CD4-positive, alpha-beta T cell treated with Interleukin-15 for 1 hour (primary cell): ENCODE measurements around the gene PYGB.

Experiments used
- DNase-seq: peaks from one replicate; pipeline ENCODE4 v3.0.0-alpha.2; 2020

PYGB gene

DNA sequence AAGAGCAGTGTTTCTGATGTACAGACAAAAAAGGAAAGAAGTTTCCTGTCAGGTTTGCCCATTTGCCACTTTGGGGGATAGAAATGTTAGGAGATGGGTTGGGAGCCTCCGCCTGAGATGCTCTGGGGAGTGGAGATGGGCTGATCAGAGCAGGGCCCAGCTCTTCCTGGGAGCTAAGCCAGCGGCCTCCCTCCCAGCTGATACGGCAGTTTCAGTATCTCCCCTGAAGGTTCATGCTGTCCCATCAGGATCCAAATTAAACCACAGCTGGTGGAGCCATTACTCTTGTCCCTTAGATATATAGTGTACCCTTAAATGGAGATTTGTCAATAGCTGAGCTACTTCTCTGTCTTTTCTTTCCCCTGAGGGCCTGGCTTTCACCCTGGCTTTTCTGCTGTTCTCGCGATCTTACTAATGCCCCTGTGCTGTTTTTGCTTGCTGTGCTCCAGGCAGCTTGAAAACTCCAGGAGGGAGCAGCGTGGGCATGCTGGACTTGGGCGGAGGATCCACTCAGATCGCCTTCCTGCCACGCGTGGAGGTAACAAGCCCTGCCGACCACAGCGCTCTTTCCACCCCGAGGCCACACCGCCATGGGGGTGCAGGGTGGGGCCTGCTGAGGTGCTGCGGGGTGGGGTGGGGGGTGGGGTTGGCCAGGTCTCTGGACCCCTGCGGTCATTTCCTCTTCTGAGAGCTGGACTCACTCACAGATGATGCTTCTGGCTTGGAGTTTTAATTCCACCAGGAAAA lies 31.5 kb upstream of the PYGB start:
- no peak for DNase-seq

DNA sequence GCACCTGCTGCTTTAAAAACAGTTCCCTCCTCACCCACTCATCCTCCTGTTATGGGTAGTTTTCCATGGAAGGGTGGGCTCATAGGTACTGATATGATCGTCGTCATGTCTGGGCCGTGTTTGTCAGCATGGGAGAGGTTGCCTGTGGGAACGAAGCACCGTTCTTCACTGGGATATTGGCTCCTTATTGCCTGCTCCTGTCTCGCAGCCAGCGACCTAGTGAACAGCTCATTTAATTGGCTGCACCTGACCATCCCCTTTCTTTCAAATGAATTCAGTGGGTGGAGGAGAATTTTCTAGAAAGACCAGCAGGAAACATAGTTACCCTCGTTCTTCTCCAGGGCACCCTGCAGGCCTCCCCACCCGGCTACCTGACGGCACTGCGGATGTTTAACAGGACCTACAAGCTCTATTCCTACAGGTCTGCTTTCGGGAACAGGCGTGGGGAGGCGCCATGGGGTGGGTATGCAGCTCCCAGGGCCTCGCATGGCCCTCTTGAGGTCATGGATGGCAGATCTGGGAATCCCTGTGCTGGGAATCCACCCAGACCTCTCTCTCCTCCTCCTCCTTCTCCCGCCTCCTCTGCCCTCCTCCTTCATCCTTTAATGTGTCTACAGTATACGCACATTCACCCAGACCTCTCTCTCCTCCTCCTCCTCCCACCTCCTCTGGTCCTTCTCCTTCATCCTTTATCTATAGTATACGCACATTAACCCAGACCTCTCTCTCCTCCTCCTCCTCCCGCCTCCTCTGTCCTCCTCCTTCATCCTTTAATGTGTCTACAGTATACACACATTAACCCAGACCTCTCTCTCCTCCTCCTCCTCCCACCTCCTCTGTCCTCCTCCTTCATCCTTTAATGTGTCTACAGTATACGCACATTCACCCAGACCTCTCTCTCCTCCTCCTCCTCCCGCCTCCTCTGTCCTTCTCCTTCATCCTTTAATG lies 30.4 kb upstream of the PYGB start:
- DNase-seq, result no peak

DNA sequence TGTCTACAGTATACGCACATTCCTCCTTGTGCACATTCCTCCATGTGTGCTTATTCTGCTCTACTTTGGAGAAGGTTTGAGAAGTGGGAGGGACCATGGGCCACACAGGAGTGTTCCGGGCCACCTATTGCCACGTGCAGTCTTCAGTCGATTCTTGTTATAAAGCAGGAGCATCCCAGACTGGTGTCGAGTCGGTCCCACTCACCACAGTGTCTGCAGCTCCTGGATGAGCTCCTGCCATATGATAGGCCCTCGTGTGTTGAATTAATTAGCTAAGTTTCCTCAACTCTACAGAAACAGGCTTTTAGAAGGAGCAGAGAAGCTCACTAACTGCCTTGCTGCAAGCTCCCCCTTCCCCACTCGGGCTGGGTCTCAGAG lies 29.8 kb upstream of the PYGB start:
- no peak for DNase-seq

GRCh38 chr20:25218492-25218891 lies 29.4 kb upstream of the PYGB start:
- no peak for DNase-seq

GRCh38 chr20:25219365-25219764 lies 28.5 kb upstream of the PYGB start:
- DNase-seq, result no peak

DNA sequence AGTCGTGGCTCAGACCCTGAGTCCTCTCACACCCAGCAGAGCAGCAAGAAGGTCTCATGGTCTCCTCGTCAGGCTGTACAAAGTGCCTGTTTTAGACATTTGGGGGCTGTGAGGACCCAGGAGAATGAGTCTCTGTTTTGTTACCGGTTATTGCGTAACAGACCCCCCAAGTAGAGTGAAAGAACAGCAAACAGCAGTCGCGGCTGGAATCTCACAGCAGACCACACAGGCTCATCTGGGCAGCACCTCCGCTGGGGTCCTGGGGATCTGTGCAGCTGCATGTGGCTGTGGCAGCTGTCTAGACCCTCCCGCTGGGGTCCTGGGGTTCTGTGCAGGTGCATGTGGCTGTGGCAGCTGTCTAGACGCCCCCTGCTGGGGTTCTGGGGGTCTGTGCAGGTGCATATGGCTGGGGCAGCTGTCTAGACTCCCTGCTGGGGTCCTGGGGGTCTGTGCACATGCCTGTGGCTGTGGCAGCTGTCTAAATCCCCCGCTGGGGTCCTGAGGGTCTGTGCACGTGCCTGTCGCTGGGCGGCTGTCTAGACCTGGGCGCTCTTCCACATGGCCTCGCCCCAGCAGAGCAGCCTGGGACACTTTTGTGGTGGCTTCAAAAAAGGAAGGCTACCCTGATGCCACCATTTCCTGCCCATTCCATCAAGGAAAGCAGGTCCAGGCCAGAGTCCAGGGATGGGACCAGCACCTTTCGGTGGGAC lies 27.7 kb upstream of the PYGB start:
- no peak for DNase-seq

- DNase-seq, result no peak
These were observed 26.9 kb upstream of the PYGB start for GRCh38 chr20:25220810-25221591.

DNA sequence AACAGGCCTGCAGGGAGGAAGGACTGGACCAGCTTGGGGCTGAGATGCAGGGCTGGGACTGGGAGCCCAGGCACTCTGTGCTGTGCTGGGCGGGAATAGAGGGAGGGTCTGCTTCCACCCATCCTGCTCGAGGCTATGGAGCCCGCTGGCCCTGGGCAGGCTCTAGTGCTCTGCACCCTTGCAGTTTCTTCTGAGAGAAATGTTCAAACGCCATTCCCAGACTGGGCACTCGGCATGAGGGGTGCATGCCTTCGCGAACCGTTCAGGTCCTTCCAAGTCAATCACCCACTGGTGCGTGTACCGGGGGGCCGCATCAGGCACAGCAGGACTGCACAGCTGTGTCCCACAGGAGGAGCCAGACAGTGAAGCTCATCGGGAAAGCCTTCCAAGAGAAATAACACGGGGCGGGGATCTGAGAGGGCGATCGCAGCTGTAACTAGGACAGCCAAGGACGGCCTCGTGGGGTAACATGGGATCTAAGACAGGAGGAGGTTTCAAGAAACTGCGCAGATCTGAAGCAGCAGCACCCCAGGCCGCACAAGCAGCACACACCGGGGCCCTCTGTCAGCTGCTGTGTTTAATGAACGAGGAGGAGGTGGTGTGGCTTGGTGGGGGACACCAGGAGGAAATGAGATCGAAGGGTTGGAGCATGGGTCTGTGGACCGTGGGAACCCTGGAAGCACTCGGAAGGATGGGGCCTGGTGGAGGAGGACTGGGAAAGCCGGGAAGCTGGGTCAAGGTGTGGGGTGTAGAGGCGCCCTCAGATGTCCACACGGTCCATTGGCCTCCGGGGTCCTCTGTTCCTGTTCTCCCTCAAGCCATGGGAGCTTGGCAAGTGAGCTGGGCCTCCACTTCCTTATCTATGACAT lies 26.1 kb upstream of the PYGB start:
- no peak for DNase-seq

DNA sequence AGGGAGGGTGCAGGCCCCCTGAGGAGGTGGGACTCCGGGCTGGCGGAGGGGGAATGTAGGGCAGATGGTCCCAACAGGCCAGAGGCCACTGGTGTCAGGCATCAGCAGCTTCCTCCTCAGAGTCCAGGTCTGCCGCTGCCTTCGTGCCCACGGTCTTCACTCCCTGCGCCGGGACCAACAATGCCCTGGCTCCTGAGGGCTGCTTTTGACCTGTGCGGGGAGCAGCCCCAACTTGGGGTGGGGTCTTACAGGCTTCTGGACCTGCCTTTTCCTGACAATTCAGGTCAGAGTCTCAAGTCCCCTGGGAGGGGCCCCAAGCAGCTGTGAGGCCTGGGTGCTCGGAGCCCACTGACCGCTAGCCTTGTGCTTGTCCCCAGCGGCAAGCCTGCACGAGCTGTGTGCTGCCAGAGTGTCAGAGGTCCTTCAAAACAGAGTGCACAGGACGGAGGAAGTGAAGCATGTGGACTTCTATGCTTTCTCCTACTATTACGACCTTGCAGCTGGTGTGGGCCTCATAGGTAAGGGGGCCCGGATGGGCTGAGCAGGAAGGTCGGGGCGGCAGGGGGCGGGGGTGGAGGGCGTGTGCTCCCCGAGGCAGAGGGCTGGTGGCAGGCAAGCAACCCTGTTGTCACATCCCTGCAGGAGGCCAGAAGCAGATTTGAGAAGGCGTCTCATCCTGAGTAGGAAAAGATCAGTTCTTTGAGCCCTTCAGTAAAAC lies 25.3 kb upstream of the PYGB start:
- no peak for DNase-seq

DNA sequence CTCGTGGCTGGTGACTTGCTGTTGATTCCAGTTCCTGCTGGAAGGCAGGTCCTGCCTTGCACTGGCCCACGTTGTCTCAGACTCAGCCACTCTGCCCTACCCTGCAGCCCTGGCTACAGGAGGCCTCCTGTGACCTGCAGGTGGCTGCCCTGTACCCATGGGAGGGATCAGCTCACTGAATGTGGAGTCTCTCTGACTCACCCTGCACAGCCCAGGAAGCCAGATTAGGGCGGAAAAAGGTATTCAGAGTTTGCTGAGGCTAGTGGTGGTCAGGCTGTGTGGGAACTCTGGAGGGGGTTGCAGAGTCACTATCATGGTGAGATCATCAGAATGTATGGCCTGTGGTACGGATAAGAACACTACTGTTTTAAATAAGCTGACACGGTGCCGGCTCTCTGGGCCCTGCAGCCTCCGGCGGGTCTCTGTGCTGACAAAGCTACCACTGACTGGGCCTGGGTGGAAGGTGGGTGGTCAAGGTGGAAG lies 24.7 kb upstream of the PYGB start:
- DNase-seq, result no peak

GRCh38 chr20:25223765-25224720 lies 23.8 kb upstream of the PYGB start:
- no peak for DNase-seq

DNA sequence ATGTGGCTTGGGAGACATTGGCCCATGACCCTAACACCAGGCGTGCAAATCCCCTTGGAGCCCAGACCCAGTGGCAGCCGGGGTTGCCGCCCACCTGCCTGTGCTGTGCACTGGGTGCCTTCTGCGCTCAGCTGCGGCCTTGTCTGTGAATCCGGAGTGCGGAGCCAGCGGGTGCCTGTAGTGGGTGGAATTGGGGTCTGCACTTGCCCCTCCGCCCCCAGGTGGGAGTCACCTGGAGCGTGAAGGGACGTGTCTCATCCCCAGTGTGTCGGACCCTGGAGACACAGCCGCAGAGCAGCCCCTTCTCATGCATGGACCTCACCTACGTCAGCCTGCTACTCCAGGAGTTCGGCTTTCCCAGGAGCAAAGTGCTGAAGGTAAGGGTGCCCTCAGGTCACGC lies 22.9 kb upstream of the PYGB start:
- DNase-seq, result no peak

DNA sequence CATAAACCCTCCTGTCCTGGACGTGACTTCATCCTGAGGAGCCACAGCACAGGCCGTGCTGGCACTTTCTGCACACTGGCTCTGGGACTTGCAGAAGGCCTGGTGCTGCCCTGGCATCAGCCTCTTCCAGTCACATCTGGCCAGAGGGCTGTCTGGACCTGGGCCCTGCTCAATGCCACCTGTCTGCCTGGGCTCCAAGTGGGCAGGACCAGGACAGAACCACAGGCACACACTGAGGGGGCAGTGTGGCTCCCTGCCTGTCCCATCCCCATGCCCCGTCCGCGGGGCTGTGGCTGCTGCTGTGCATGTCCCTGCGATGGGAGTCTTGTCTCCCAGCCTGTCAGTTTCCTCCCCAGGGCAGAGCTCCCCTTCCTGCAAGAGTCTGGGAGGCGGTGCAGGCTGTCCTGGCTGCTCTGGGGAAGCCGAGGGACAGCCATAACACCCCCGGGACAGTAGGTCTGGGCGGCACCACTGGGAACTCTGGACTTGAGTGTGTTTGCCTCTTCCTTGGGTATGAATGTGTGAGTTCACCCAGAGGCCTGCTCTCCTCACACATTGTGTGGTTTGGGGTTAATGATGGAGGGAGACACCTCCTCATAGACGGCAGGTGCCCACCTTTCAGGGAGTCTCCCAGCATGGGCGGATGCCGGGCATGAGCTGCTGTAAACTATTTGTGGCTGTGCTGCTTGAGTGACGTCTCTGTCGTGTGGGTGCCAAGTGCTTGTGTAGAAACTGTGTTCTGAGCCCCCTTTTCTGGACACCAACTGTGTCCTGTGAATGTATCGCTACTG lies 22.0 kb upstream of the PYGB start:
- DNase-seq, result no peak

GRCh38 chr20:25226433-25227316 lies 21.2 kb upstream of the PYGB start:
- DNase-seq, result no peak

DNA sequence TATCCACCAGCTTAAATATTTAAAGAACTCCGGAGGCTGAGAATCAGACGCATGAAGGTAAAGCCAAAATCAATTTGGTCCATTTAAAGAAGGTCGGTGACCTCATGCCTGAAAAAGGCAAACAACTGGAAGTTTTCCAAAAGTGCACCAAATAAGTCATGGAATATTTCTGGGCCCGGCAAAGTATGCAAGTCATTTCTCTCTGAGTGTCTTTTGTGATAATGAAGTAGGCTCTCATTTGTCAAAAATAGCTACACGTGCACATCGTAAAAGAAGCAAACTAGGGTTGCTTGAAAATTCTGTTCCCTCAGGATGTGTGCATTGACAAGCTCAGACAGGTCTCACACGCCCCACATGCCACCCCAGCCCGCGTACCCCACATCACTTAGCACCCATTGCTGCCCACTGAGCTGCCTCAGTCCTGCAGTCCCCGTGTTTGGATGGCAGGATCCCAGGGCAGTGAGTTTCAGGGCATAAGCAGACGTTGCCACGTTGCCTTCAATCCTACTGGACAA lies 20.5 kb upstream of the PYGB start:
- DNase-seq, result no peak

DNA sequence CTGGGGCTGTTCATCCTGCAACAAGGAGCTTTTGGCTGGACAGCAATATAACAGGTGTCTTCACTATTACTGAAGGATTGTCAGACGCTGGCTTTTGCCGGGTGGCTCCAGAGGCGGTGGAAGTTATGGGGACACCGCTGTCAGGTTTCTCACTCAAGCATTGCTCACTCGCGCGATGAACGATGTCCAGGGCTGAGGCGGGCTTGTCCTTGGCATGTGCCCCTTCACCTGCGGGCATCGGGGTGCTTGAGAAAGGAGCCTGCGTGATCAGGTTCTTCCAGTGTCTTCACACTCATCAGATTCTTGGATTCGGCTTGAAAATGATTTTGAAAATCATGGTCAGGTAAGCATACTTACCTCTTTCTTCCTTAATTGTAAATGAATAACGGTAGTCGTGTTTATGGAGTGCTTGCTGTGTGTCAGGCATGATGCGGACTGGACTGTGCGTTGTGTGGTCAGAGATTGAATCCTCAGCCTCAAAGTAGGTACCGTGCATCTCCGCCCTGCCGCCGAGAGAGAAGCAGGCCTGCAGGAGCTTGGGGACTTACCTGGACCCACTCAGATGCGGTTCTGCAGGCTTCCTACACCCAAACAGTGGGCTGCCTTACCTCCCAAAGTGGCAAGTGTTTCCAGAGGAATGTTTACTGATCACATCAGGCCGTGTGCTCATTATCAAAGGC lies 18.3 kb upstream of the PYGB start:
- no peak for DNase-seq
